BJ (cell line): Measurements from ENCODE around the gene NFRKB. TPM values are rescaled to one million over a fixed set of nuclear protein-coding genes. Genes with fewer than 3 reads are reported as not detected.
A peak's percentile ranks its signal among the peaks of the same experiment; 100 is the strongest.

Experiments
- CTCF ChIA-PET: fragments of 350-600 bp; formaldehyde crosslinking; extraction: SDS; loops from one replicate; lab custom pipeline; 2021; ENCODE audit warnings: antibody characterized with exemption, inconsistent platforms; lab: Yijun Ruan, JAX
- POLR2A ChIA-PET: fragments of 300-600 bp; sonication (Branson Sonifier 250); formaldehyde crosslinking; extraction: SDS; loops from one replicate; lab custom pipeline; 2021; ENCODE audit warnings: antibody characterized with exemption; lab: Charles Lee
- DNase-seq: peaks from one replicate; pipeline ENCODE4 v3.0.0-alpha.2; 2011; ENCODE audit warnings: low read depth
- H3K27me3 ChIP-seq: 2 replicates; pipeline ENCODE4 v1.6.0; 2011; ENCODE audit warnings: low read length; ENCODE audit not compliant: control insufficient read depth, insufficient read depth
- H3K36me3 ChIP-seq: 2 replicates; pipeline ENCODE4 v1.5.1; 2011; ENCODE audit warnings: low read length; ENCODE audit not compliant: control insufficient read depth, insufficient read depth
- H3K4me3 ChIP-seq: 2 replicates; pipeline ENCODE4 v1.5.1; 2011; ENCODE audit warnings: low read depth, mild to moderate bottlenecking, control low read depth, low read length
- CTCF ChIP-seq: IDR thresholded peaks from 2 replicates; pipeline ENCODE4 v1.5.1; 2011; ENCODE audit warnings: low read depth, mild to moderate bottlenecking, control low read depth, inconsistent platforms, low read length, moderate library complexity; ENCODE audit not compliant: insufficient read depth
- polyA plus RNA-seq: library from polyadenylated mRNA; depleted of rRNA; stranded (reverse); fragments of >200 nt; gene quantifications from 2 replicates; pipeline ENCODE4 v1.2.3, GENCODE V29; 2011

NFRKB gene
- polyA plus RNA-seq, 1 experiment: 11.7 TPM

- POLR2A ChIA-PET: no interaction called here
- CTCF ChIA-PET: interaction anchor here (1.3 to 1.5 kb wide), 2 partner anchors 11 to 17 kb away, joined by 4 to 5 read pairs; no protein-coding TSS in a partner anchor
- no peaks in the 10 kb centered on the region for H3K27me3 ChIP-seq
- no peak for TF ChIP-seq CTCF
- DNase-seq: no peak
- H3K4me3 ChIP-seq: no peak overlapping the region
- peaks cover 18% of the 10 kb centered on the region for H3K36me3 ChIP-seq
These were observed 30.6 kb downstream of the NFRKB start for GRCh38 chr11:129864811-129865210.

GRCh38 chr11:129861702-129862522, 33.5 kb downstream of the NFRKB start:
- ChIA-PET POLR2A (interaction anchor here (0.6 kb wide), 1 partner anchor 1083 kb away, joined by 3 read pairs; no protein-coding TSS in a partner anchor), CTCF (interaction anchor here (0.6 to 1.5 kb wide), 4 partner anchors 11 to 226 kb away, joined by 3 to 6 read pairs (median 3); no protein-coding TSS in a partner anchor)
- H3K27me3 ChIP-seq: no peaks in the 10 kb centered on the region
- peak; percentile 96 for DNase-seq
- peaks cover 11% of the 10 kb centered on the region for H3K36me3 ChIP-seq
- TF ChIP-seq CTCF: no peak
- H3K4me3 ChIP-seq: no peak overlapping the region

GRCh38 chr11:129856036-129856435, 39.3 kb downstream of the NFRKB start:
- no peaks in the 10 kb centered on the region for H3K36me3 ChIP-seq
- H3K27me3 ChIP-seq: peaks cover 22% of the 10 kb centered on the region
- no peak overlapping the region for H3K4me3 ChIP-seq
- DNase-seq: no peak
- no peak for TF ChIP-seq CTCF
- ChIA-PET POLR2A (no interaction called here), CTCF (no interaction called here)

- H3K36me3 ChIP-seq: no peaks in the 10 kb centered on the region
- no peak overlapping the region for H3K4me3 ChIP-seq
- H3K27me3 ChIP-seq: peaks cover 28% of the 10 kb centered on the region
- ChIA-PET CTCF (interaction anchor here (1.1 kb wide), 1 partner anchor 13 kb away, joined by 3 read pairs; no protein-coding TSS in a partner anchor), POLR2A (no interaction called here)
- TF ChIP-seq CTCF: no peak
- no peak for DNase-seq
These were observed 40.3 kb downstream of the NFRKB start for GRCh38 chr11:129855086-129855485.

- H3K36me3 ChIP-seq: no peaks in the 10 kb centered on the region
- no peak for TF ChIP-seq CTCF
- CTCF ChIA-PET: interaction anchor here (1.1 to 1.4 kb wide), 2 partner anchors 12 to 49 kb away, joined by 3 read pairs; no protein-coding TSS in a partner anchor
- DNase-seq: no peak
- POLR2A ChIA-PET: no interaction called here
- H3K27me3 ChIP-seq: peaks cover 35% of the 10 kb centered on the region
- no peak overlapping the region for H3K4me3 ChIP-seq
These were observed 41.1 kb downstream of the NFRKB start for GRCh38 chr11:129854232-129854805.
